HG03066 (cell line): ENCODE results near the gene H2BW1.
"Not testable (repeated sequence)": the region's sequence is repeated elsewhere in the genome, so short reads cannot be mapped to it uniquely, and the experiment has no call there.

Experiments
- ATAC-seq: cut with Tn5 transposase; IDR thresholded peaks from one replicate; pipeline ENCODE4 v1.9.1; 2021; ENCODE audit warnings: low read depth; ENCODE audit not compliant: unreplicated experiment

H2BW1 gene, protein sequence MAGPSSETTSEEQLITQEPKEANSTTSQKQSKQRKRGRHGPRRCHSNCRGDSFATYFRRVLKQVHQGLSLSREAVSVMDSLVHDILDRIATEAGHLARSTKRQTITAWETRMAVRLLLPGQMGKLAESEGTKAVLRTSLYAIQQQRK

DNA sequence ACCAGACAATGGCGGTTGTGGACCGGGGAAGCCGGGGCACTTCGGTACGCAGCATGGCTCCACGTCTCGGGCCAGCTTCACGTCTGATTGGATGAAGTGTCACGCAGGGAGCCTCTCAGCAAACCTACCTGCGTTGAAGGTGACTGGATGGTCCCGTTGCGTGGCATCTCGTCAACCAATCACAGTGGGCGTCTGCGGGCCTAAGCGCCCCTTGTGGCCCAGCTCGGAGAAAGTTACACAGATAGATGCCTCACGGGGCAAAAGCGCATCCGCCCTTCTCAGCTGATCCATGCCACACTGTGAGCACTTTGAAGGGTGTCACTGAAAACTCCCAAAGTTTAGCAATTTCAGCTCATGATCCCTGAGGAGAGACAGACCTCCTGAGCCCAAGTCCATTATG lies at the start of gene H2BW1:
Gene H2BW1, minus strand, starts transcription at position 103 of the 400 bp plus-strand sequence. CDS start 132 bp downstream, outside the sequence.
- no peak for ATAC-seq

DNA sequence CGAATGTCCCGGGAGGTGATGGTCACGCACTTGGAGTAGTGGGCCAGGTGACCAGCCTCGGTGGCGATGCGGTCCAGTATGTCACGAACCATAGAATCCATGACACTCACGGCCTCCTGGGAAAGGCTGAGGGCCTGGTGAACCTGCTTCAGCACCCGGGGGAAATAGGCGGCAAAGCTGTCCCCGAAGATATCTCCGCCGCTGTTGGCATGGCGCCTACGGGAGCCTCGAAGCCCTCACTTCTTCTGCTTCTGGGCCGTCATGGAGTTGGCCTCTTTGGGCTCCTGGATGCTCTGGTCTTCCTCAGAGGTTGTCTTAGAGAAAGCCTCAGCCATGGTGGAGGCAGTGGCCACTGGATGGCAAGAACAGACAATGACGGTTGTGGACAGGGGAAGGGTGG lies 49.1 kb upstream of the H2BW1 start:
- ATAC-seq = not testable (repeated sequence)

DNA sequence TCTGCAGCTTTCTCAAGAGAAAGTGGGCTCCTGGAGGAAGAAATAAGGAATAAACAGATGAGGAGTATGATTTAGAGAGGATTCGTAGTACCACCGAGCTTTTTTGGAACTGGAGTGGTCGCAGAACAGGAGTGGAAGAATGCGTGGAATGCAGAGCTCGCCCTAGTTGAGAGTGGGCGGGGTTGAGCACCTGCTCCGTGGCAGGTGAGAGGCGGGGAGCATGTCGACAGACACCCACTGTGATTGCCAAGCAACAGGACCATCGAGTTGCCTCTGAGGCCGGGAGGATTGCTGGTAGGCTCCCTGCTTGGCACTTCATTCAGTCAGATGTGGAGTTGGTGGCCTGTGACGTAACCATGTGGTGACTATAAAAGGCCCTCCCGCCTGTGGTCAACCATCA lies 41.4 kb upstream of the H2BW1 start:
- ATAC-seq = not testable (repeated sequence)

DNA sequence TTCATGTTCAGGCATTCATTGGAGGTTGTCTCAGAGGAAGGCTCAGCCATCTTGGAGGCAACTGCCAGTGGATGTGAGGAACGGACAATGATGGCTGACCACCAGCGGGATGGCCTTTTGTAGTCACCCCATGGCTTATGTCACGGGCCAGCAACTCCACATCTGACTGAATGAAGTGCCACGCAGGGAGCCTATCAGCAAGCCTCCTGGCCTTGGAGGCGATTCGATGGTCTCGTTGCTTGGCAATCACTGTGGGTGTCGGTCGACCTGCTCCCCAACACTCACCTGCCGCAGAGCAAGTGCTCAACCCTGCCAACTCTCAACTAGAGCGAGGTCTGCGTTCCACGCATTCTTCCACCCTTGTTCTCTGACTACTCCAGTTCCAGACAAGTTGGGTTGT lies 33.7 kb upstream of the H2BW1 start:
- ATAC-seq = no peak

DNA sequence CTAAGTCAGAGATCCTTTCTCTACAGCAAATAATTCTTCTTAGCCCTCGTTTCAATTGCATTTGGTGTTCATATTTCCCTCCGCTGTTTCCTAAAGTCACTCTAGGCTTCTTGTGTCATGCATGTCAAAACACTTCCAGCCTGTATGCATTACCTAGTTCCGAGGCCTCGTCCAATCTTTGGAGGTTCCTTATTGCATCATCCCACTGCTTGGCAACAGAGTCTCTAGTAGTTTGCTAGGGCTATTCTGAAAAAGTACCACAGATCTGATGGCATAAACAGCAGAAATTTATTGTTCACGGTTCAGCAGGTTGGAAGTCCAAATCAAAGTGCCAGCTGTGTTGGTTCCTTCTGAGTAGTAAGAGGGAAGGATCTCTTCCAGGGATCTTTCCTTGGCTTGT lies 32.1 kb upstream of the H2BW1 start:
- no peak for ATAC-seq

DNA sequence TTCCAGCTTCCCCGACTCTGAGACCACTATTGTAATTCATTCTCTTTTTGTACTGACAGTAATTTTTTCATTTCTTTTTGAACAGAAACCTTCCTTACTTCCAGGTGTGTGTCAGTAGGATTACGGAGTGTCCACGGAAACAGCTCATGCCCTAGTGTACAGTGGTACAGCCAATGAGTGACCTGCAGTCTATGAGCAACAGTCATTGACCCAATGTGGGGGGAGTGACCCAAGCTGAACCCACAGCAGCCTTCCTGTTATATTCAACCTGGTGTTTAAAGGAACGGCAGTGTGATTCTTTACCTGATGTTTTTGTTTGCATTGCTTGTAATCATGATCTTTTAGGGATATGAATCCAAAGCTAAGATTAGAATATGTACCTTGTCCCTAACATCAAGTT lies 27.5 kb upstream of the H2BW1 start:
- no peak for ATAC-seq

DNA sequence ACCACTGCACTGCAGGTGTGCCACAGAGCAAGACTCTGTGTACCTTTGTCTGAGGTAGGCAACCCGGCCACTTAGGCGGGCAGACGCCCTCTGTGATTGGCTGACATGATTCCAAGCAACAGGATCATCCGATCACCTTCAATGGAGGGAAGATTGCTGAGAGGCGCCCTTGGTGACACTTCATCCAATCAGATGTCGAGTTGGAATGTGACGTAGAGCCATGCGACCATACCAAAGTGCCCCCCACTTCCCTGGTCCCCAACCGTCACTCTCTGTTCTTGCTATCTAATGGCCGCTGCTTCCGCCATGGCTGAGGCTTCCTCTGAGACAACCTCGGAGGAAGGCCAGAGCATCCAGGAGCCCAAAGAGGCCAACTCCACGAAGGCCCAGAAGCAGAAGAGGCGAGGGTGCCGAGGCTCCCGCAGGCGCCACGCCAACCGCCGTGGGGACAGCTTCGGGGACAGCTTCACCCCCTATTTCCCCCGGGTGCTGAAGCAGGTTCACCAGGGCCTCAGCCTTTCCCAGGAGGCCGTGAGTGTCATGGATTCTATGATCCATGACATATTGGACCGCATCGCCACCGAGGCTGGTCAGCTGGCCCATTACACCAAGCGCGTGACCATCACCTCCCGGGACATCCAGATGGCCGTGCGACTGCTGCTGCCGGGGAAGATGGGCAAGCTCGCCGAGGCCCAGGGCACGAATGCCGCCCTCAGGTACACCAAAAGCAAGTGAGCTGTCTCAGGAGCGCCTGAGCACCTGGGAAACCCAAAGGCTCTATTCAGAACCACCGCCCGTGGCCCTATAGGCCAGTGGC lies 26.4 kb upstream of the H2BW1 start, which contains the start of gene H2BW2:
Gene H2BW2, plus strand, starts transcription at position 268 of the 817 bp plus-strand sequence. Its CDS starts 39 bp downstream, at position 307.
- ATAC-seq = no peak

DNA sequence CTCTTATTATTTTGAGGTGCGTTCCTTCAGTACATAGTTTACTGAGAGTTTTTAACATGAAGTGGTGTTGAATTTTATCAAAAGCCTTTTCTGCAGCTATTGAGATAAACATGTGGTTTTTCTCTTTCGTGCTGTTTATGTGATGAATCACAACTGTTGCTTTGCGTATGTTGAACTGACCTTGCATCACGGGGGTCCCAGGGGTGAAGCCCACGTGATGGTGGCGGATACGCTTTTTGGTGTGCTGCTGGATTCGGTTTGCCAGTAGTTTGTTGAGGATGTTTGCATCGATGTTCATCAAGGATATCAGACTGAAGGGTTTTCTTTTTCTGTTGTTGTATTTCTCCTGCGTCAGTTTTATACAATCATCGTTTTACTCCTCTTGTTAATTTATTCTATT lies 4.6 kb upstream of the H2BW1 start:
- ATAC-seq = no peak

DNA sequence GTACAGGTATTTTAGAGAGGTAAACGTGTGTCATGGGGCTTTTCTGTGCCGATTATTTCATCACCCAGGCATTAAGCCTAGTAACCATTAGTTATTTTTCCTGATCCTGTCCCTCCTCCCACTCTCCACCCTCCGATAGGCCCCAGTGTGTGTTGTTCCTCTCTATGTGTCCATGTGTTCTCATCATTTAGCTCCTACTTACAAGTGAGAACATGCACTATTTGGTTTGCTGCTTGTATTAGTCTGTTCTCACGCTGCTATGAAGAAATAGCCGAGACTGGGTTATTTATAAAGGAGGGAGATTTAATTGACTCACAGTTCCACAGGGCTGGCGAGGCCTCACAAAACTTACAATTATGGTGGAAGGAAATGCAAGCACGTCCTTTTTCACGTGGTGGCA lies 2.1 kb upstream of the H2BW1 start:
- not testable (repeated sequence) for ATAC-seq

DNA sequence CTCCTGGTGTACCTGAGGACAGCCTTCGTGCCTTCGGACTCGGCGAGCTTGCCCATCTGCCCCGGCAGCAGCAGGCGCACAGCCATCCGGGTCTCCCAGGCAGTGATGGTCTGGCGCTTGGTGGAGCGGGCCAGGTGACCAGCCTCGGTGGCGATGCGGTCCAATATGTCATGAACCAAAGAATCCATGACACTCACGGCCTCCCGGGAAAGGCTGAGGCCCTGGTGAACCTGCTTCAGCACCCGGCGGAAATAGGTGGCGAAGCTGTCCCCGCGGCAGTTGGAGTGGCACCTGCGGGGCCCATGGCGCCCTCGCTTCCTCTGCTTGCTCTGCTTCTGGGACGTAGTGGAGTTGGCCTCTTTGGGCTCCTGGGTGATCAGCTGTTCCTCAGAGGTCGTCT lies 350 bp downstream of the H2BW1 start:
- no peak for ATAC-seq

DNA sequence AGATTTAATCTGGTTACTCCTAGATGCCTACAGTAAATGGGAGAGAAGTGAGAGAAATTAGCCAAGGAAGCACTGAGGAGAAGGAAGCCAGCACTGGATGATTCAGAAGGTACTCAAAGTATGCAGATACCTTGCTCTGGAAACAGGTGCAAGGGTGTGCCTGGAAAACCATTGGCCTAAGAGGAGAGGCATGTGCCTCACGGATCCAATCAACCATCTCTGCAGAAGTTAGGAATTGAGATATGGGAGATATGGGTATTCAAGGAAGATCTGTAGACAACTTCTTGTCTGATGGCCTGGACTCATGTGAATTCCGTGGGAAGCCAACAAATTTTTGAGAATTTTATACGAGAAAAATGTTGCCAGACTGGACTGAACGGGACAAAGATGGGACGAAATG lies 4.7 kb downstream of the H2BW1 start:
- ATAC-seq = no peak

DNA sequence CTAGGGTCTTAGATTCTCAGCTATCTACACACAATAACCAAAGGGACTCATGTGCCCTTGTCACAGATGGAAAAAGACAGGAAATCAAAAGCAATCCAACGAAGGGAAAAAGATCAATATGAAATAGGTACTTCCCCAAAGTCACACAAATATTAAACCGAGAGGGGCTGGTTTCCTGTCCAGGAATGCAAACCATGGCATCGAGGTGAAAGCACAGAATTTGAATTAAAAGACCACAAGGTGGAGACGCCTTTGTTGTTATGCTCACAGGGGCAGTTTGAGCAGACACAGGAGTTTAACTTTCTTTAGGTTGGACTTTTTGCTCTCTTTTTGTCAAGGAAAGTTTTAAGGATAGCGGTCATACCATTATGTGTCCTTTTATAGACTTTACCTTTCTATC lies 14.3 kb downstream of the H2BW1 start:
- peak; percentile 91 for ATAC-seq

DNA sequence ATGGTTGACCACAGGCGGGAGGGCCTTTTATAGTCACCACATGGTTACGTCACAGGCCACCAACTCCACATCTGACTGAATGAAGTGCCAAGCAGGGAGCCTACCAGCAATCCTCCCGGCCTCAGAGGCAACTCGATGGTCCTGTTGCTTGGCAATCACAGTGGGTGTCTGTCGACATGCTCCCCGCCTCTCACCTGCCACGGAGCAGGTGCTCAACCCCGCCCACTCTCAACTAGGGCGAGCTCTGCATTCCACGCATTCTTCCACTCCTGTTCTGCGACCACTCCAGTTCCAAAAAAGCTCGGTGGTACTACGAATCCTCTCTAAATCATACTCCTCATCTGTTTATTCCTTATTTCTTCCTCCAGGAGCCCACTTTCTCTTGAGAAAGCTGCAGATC lies 30.0 kb downstream of the H2BW1 start:
- not testable (repeated sequence) for ATAC-seq

DNA sequence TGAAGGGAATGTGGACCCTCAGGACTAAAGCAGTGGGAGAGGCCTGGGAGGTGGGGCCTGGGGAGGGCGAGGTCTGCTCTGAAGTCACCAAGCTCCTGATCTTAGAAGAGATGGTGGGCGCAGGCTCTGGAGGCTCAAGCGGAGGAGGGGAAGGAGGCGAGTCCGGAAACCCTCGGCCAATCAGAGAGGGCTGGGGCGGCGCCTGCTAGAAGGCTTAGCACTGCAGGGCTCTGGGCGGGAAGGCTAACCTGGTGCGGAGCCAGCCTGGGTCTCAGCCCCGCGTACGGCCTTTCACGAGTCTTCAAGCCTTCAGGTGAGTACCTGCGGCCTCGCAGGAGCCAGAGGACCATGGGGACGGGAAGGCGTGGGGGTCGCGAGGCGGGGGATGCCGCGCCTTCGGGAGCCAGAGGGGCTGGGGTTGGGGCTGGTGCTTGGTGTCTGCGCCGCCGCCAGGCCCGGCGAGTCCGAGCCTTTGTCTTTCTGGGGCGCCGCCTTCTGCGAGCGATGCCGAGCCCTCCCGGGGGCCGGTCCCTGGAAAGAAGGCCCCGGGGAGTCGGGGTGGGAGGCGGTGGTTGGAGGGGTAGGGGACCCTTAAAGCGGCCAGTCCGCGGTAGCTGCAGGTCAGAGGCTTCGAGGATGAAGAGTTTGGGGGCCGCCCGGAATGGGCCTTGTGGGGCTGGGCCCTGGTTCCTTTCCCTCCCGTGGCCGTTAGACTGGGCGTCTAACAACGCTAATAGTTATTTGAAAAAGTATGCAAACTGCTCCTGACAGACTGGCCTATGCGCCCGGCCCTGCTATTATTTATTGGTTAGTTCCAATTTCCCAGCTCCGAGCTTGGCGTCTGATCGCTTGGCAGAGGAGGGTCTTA lies 50.9 kb downstream of the H2BW1 start, which contains the start of gene TMSB15B:
Gene TMSB15B, plus strand, starts transcription at position 217 of the 868 bp plus-strand sequence.
- ATAC-seq = peak; percentile 93
